GM10266 (cell line): ENCODE results near the gene ANKS6.
A peak's percentile ranks its signal among the peaks of the same experiment; 100 is the strongest.

ENCODE experiments used
- DNase-seq: peaks from one replicate; pipeline ENCODE4 v3.0.0; 2012; ENCODE audit errors: extremely low spot score
- TF ChIP-seq, protein P1 (sequence below): IDR thresholded peaks from 2 replicates; pipeline ENCODE4 v1.5.1; 2012; ENCODE audit warnings: mild to moderate bottlenecking, low read depth; ENCODE audit not compliant: control insufficient read depth, insufficient read depth; ENCODE audit errors: missing control alignments

The ANKS6 gene

DNA sequence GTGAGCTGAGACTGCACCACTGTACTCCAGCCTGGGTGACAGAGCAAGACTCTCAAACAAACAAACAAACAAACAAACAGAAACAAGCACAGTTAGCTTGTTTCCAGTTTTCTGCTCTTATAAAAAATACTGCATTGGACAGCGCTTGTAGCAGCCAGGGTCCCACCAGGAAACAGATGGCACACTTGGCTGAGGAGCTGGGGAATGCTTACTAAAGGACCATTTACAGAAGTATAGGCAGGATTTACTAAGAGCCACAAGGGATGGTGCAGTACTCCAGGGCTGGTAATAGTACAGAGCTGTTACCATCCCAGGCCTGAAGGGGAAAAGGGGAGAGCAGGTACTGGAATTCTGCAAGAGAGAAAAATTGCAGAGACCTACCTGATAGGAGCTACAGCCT, 5.2 kb upstream of the ANKS6 start:
- no peak for DNase-seq
- TF ChIP-seq, protein P1, sequence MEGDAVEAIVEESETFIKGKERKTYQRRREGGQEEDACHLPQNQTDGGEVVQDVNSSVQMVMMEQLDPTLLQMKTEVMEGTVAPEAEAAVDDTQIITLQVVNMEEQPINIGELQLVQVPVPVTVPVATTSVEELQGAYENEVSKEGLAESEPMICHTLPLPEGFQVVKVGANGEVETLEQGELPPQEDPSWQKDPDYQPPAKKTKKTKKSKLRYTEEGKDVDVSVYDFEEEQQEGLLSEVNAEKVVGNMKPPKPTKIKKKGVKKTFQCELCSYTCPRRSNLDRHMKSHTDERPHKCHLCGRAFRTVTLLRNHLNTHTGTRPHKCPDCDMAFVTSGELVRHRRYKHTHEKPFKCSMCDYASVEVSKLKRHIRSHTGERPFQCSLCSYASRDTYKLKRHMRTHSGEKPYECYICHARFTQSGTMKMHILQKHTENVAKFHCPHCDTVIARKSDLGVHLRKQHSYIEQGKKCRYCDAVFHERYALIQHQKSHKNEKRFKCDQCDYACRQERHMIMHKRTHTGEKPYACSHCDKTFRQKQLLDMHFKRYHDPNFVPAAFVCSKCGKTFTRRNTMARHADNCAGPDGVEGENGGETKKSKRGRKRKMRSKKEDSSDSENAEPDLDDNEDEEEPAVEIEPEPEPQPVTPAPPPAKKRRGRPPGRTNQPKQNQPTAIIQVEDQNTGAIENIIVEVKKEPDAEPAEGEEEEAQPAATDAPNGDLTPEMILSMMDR: no peak

DNA sequence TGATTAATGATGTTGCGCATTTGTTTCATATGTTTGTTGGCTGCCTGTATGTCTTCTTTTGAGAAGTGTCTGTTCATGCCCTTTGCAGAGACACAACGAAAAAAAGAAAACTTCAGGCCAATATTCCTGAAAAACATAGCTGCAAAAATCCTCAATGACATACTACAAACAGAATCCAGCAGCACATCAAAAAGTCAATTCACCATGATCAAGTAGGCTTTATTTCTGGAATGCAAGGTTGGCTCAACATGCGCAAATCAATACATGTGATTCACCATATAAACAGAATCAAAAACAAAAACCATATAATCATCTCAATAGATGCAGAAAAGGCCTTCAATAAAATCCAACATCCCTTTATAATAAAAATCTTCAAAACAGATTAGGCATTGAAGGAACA, 1.9 kb upstream of the ANKS6 start:
- no peak for DNase-seq
- TF ChIP-seq, protein P1: no peak

DNA sequence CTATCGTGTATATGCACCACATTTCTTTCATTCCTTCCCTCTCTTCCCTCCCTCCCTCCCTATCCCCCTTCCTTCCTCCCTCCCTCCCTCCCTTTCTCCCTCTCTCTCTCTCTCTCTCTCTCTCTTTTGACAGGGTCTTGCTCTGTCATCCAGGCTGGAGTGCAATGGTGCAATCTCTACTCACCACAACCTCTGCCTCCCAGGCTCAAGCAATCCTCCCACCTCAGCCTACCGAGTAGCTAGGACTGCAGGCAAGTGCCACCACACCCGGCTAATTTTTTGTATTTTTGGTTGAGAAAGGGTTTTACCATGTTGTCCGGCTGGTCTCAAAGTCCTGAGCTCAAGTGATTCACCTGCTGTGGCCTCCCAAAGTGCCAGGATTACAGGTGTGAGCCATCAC, 1.1 kb upstream of the ANKS6 start:
- no peak for DNase-seq
- TF ChIP-seq, protein P1: no peak

DNA sequence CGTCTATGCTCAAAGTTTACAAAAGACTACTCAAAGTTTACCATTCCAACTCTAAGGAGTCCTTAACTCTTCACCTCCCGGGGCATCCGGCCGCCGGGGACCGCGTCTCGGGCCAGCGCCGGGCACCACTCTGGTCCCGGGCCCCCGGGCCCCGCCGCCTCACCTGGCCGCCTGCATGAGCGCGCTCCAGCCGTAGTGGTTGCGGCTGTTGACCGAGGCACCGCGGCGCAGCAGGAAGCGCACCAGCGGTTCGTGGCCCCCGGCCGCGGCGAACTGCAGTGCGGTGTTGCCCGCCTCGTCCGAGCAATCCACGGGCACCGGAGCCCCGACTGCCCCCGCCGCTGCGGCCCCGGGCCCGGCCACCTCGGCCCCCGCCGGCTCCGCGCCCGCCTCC, 388 bp downstream of the ANKS6 start:
- DNase-seq: peak; percentile 58
- TF ChIP-seq, protein P1: no peak

DNA sequence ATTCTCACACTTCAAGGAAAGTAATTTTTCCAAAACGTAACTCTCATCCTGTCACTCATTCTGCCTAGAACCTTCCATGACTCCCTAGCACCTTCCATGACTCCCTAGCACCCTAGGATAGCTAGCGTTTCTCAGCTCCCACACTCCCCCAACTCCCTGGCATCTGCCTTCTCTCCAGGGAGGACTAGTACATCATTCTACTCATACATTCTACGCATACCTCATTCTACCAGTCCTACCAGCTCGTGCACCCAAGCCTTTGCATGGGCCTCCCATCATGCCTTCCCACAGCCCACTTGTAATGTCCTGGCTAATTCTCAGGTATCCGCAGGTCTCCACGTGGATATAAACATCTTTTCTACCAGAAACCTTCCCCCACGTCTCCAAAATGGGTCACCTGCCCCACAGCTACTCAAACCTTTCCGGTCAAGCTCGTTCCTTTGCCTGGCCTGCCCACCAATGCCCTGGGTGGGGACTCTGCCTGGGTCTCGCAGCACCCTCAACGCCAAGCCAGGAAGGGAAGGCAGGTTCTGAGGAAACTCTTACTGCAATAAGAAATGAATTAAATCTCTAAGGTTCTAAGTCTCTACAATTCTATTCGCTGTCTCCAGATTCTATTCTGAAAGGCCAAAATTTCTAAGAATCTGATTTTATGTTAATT, 930 bp downstream of the ANKS6 start:
- TF ChIP-seq, protein P1: no peak
- no peak for DNase-seq

DNA sequence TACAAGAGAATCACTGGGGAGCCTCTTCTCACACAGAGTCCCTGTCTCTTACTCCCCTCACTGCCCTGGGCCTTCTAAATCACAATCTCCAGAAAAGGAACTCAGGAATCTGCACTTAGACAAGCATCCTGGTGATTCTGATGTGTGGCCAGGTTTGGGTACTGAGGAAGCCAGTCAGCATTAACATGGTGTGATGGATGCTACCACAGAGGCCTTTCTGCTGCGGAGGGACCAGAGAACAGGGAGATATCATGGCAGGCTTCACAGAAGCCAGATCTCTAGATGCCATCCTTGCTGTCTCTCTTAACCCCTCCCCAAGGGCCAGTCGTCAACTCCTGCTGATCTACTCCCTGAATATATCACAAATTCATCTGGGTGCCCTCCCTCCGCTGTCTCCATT, 1.6 kb downstream of the ANKS6 start:
- no peak for DNase-seq
- TF ChIP-seq, protein P1: no peak

DNA sequence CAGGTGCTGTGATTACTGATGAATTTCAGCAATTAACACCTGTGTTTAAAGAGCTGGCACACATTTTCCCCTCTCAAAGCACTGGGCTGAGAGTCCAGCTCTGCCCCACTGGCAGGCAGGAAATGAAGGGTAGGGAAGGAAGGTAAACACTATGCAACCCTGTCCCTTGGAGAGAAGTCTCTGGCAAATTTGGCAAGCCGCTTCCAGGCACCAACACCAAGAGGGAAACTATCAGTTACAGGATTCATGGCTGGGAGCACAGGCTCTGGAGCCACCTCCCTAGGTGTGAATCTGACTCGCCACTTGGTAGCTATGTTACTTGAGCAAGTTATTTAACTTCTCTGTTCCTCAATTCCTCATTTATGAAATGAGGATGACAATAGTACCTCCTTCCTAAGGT, 3.3 kb downstream of the ANKS6 start:
- TF ChIP-seq, protein P1: no peak
- DNase-seq: no peak
